Endothelial cell (in vitro differentiated cells): ENCODE results near the gene GALR1. TPM values are rescaled to one million over a fixed set of nuclear protein-coding genes. Genes with fewer than 3 reads are reported as not detected.

Experiments
- DNase-seq: peaks from one replicate; pipeline ENCODE4 v3.0.0; 2021; ENCODE audit warnings: low spot score
- H3K27ac Mint-ChIP-seq: one replicate; pipeline ENCODE4 v1.8.0; 2021; ENCODE audit warnings: mixed read lengths, inconsistent platforms; ENCODE audit not compliant: unreplicated experiment
- H3K27me3 Mint-ChIP-seq: one replicate; pipeline ENCODE4 v1.8.0; 2021; ENCODE audit warnings: mild to moderate bottlenecking, moderate library complexity, mixed read lengths, inconsistent platforms; ENCODE audit not compliant: unreplicated experiment
- H3K36me3 Mint-ChIP-seq: one replicate; pipeline ENCODE4 v1.8.0; 2021; ENCODE audit warnings: mild to moderate bottlenecking, low read depth, mixed read lengths, inconsistent platforms; ENCODE audit not compliant: unreplicated experiment
- H3K4me1 Mint-ChIP-seq: one replicate; pipeline ENCODE4 v1.8.0; 2021; ENCODE audit warnings: mild to moderate bottlenecking, mixed read lengths, inconsistent platforms; ENCODE audit not compliant: unreplicated experiment
- H3K4me3 Mint-ChIP-seq: one replicate; pipeline ENCODE4 v1.8.0; 2021; ENCODE audit warnings: mild to moderate bottlenecking, mixed read lengths, inconsistent platforms; ENCODE audit not compliant: unreplicated experiment
- H3K9me3 Mint-ChIP-seq: one replicate; pipeline ENCODE4 v1.8.0; 2021; ENCODE audit warnings: mixed read lengths, inconsistent platforms; ENCODE audit not compliant: unreplicated experiment
- total RNA-seq: library from RNA; stranded (reverse); fragmentation: NEBNext Ultra II Directional; extraction: Animal tissue kit (Norgen Biotek cat#: 25700); gene quantifications from one replicate; pipeline ENCODE4 v1.2.1, GENCODE V29; 2021; ENCODE audit not compliant: unreplicated experiment
- TF ChIP-seq, protein P1 (sequence below): fragments of 200-600 bp; sonication (generic); IDR thresholded peaks from one replicate; pipeline ENCODE4 v1.5.0; 2021; ENCODE audit warnings: antibody characterized with exemption; ENCODE audit not compliant: unreplicated experiment

Gene GALR1
- total RNA-seq, 1 donor from 2014 or later, result not detected

GRCh38 chr18:77210249-77210648 lies 39.4 kb upstream of the GALR1 start:
- Mint-ChIP-seq H3K27me3 (no peaks in the 10 kb centered on the region), H3K4me1 (peaks cover 7% of the 10 kb centered on the region), H3K36me3 (no peaks in the 10 kb centered on the region), H3K27ac (no peak overlapping the region), H3K4me3 (no peak overlapping the region), H3K9me3 (no peaks in the 10 kb centered on the region)
- no peak for DNase-seq
- TF ChIP-seq, protein P1, sequence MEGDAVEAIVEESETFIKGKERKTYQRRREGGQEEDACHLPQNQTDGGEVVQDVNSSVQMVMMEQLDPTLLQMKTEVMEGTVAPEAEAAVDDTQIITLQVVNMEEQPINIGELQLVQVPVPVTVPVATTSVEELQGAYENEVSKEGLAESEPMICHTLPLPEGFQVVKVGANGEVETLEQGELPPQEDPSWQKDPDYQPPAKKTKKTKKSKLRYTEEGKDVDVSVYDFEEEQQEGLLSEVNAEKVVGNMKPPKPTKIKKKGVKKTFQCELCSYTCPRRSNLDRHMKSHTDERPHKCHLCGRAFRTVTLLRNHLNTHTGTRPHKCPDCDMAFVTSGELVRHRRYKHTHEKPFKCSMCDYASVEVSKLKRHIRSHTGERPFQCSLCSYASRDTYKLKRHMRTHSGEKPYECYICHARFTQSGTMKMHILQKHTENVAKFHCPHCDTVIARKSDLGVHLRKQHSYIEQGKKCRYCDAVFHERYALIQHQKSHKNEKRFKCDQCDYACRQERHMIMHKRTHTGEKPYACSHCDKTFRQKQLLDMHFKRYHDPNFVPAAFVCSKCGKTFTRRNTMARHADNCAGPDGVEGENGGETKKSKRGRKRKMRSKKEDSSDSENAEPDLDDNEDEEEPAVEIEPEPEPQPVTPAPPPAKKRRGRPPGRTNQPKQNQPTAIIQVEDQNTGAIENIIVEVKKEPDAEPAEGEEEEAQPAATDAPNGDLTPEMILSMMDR, result no peak

DNA sequence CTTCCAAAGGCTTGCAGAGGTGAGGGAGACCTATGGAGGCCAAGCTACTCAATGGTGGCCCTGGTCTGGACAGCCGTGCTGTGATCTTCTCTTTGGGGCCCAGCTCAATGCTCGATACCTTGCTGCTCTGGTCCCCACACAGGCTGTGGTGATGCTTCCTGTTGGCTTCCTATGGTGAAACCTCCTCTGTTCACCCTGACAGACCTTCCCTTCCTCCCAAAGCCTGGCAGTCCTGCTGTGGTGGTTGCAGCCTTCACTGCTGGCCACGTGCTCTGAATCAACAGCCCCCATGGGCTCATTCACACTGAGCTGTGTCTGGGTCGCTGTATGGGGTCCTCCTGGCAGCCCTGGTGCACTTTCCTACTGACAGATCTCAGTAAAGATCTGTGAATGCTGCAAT lies 31.0 kb upstream of the GALR1 start:
- H3K36me3 Mint-ChIP-seq, result no peaks in the 10 kb centered on the region
- no peaks in the 10 kb centered on the region for H3K4me1 Mint-ChIP-seq
- no peak overlapping the region for H3K4me3 Mint-ChIP-seq
- H3K27me3 Mint-ChIP-seq, result peaks cover 1% of the 10 kb centered on the region
- no peaks in the 10 kb centered on the region for H3K9me3 Mint-ChIP-seq
- TF ChIP-seq, protein P1, result no peak
- DNase-seq, result no peak
- no peak overlapping the region for H3K27ac Mint-ChIP-seq

DNA sequence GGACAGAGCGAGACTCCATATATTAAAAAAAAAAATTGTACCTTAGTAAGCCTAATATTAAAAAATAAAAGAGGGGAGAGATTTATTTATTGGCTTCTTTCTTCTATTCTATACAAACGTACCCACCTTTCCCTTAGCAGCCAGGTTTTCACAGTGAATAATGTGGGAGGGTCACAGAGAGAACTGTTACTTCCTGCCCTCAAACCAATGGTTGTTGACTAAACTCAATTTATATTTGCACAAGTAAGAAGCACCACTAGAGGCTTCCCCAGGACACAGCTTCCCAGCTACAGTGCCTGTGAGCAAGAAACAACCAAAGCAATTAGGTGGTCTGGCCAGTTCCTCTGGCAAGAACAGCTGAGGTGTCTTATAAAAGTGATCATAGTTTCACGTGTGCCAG lies 28.9 kb upstream of the GALR1 start:
- Mint-ChIP-seq H3K36me3 (no peaks in the 10 kb centered on the region), H3K27ac (no peak overlapping the region), H3K27me3 (peaks cover 1% of the 10 kb centered on the region), H3K4me3 (no peak overlapping the region), H3K9me3 (no peaks in the 10 kb centered on the region), H3K4me1 (no peaks in the 10 kb centered on the region)
- DNase-seq, result no peak
- TF ChIP-seq, protein P1, result no peak

DNA sequence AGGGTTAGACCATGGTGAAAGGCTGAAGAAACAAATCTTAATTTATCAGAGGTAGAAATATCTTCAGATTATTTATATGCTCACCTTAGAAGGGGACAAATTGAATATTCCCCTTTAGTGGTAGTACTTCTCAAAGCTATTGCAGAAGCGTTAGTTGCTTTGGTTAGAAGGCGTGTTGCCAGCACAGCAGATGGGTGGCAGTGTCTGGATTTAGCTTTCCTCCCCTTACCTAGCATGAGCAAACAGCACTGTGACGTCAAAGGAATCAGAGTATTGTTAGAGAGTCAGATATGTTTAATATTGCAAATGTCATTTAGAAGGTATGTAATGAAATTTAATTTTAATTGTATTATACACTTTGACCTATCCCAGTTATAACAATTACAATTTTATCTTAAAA lies 27.2 kb upstream of the GALR1 start:
- Mint-ChIP-seq H3K27ac (no peak overlapping the region), H3K4me3 (no peak overlapping the region)

DNA sequence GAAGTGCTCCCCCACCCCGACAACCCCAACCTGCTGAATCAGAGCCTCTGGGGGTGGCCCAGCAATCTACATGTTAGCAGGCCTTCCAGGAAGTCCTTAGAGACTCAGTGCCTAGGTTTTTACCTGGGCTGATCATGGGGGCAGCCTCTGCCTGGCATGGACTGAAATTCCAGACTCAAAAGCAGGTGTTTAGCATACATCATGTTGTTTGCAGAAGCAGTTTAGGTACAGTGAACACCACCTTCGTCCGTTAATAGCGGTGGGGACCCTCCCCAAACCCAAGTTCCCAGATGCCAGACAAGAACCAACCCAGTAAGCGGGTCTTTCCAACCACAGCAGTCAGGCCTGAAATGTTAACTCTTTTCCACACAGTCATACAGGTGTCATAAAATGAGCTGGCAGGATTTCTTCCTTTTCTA lies 26.4 kb upstream of the GALR1 start:
- no peak overlapping the region for H3K27ac Mint-ChIP-seq
- peaks cover 1% of the 10 kb centered on the region for H3K27me3 Mint-ChIP-seq
- H3K36me3 Mint-ChIP-seq, result no peaks in the 10 kb centered on the region
- no peak for DNase-seq
- no peak overlapping the region for H3K4me3 Mint-ChIP-seq
- H3K4me1 Mint-ChIP-seq, result no peaks in the 10 kb centered on the region
- H3K9me3 Mint-ChIP-seq, result no peaks in the 10 kb centered on the region
- TF ChIP-seq, protein P1, result no peak

More for the DNA sequence above, 27.2 kb upstream of the GALR1 start:
- Mint-ChIP-seq H3K27me3 (peaks cover 1% of the 10 kb centered on the region), H3K36me3 (no peaks in the 10 kb centered on the region), H3K4me1 (no peaks in the 10 kb centered on the region), H3K9me3 (no peaks in the 10 kb centered on the region)
- TF ChIP-seq, protein P1, result no peak
- no peak for DNase-seq
